Loucy (cell line): ENCODE results near the gene ALB.

ENCODE experiments used
- H2AFZ ChIP-seq: fragments of 200-600 bp; sonication (generic); 2 replicates; pipeline ENCODE4 v1.6.0; 2016; ENCODE audit warnings: antibody characterized with exemption, mild to moderate bottlenecking, low read length, moderate library complexity
- H3F3A ChIP-seq: fragments of 200-600 bp; 2 replicates; pipeline ENCODE4 v1.6.0; 2016; ENCODE audit warnings: antibody characterized with exemption, low read depth, mild to moderate bottlenecking
- H3K27me3 ChIP-seq: fragments of 200-600 bp; sonication (generic); 2 replicates; pipeline ENCODE4 v1.6.1; 2014; ENCODE audit warnings: low read length, mild to moderate bottlenecking; ENCODE audit not compliant: insufficient read depth, poor library complexity, severe bottlenecking
- H3K36me3 ChIP-seq: fragments of 200-600 bp; sonication (generic); 2 replicates; pipeline ENCODE4 v1.6.1; 2016; ENCODE audit warnings: low read length; ENCODE audit not compliant: insufficient read depth
- H3K4me1 ChIP-seq: fragments of 200-600 bp; sonication (generic); 2 replicates; pipeline ENCODE4 v1.5.1; 2014; ENCODE audit warnings: low read length, mild to moderate bottlenecking; ENCODE audit not compliant: insufficient read depth, poor library complexity, severe bottlenecking
- H3K4me2 ChIP-seq: fragments of 200-600 bp; sonication (generic); 2 replicates; pipeline ENCODE4 v1.6.0; 2014; ENCODE audit warnings: antibody characterized with exemption, low read length, low read depth, mild to moderate bottlenecking; ENCODE audit not compliant: poor library complexity, severe bottlenecking
- H3K4me3 ChIP-seq: fragments of 200-600 bp; sonication (generic); 2 replicates; pipeline ENCODE4 v1.5.1; 2014; ENCODE audit warnings: low read length, mild to moderate bottlenecking, mixed read lengths; ENCODE audit not compliant: poor library complexity, severe bottlenecking
- H3K79me2 ChIP-seq: fragments of 200-600 bp; sonication (generic); 2 replicates; pipeline ENCODE4 v1.6.1; 2014; ENCODE audit warnings: low read length; ENCODE audit not compliant: insufficient read depth
- H3K9ac ChIP-seq: fragments of 200-600 bp; sonication (generic); 2 replicates; pipeline ENCODE4 v1.6.0; 2014; ENCODE audit warnings: mild to moderate bottlenecking, low read depth, low read length, moderate library complexity; ENCODE audit not compliant: poor library complexity, severe bottlenecking
- H3K9me2 ChIP-seq: fragments of 200-600 bp; sonication (generic); replicated peaks from 2 replicates; pipeline ENCODE4 v1.6.1; 2016; ENCODE audit warnings: low read depth, low read length, mixed read lengths
- H3K9me3 ChIP-seq: fragments of 200-600 bp; sonication (generic); 2 replicates; pipeline ENCODE4 v1.6.1; 2014; ENCODE audit warnings: mild to moderate bottlenecking, antibody characterized with exemption, low read length, low read depth; ENCODE audit not compliant: insufficient read depth
- H4K20me1 ChIP-seq: fragments of 200-600 bp; sonication (generic); 2 replicates; pipeline ENCODE4 v1.6.0; 2014; ENCODE audit warnings: antibody characterized with exemption, low read length, mild to moderate bottlenecking; ENCODE audit not compliant: insufficient read depth, poor library complexity, severe bottlenecking
- CTCF ChIP-seq: fragments of 200-600 bp; sonication (generic); conservative IDR thresholded peaks from 2 replicates; pipeline ENCODE4 v1.5.1; 2014; ENCODE audit warnings: mild to moderate bottlenecking, antibody characterized with exemption, low read length
- EZH2phosphoT487 ChIP-seq: fragments of 200-600 bp; IDR thresholded peaks from 2 replicates; pipeline ENCODE4 v1.6.1; 2018; ENCODE audit warnings: antibody characterized with exemption, mild to moderate bottlenecking, moderate library complexity, borderline replicate concordance

ALB gene

GRCh38 chr4:73458184-73459047 is 54.3 kb downstream of the ALB start:
- no peak overlapping the region for H3K9ac ChIP-seq
- H3K4me1 ChIP-seq: no peaks in the 10 kb centered on the region
- no peaks in the 10 kb centered on the region for H3F3A ChIP-seq
- H4K20me1 ChIP-seq: no peaks in the 10 kb centered on the region
- no peak for TF ChIP-seq CTCF
- TF ChIP-seq EZH2phosphoT487: no peak
- H3K36me3 ChIP-seq: no peaks in the 10 kb centered on the region
- no peaks in the 10 kb centered on the region for H3K27me3 ChIP-seq
- no peak overlapping the region for H2AFZ ChIP-seq
- H3K79me2 ChIP-seq: no peaks in the 10 kb centered on the region
- H3K4me3 ChIP-seq: no peak overlapping the region
- H3K4me2 ChIP-seq: no peak overlapping the region
- no peaks in the 10 kb centered on the region for H3K9me3 ChIP-seq
- no peaks in the 10 kb centered on the region for H3K9me2 ChIP-seq

GRCh38 chr4:73459048-73459421 is 54.9 kb downstream of the ALB start:
- Histone ChIP-seq H3K4me2 (no peak overlapping the region), H3F3A (no peaks in the 10 kb centered on the region), H2AFZ (no peak overlapping the region), H3K9ac (no peak overlapping the region), H3K4me1 (no peaks in the 10 kb centered on the region), H3K79me2 (no peaks in the 10 kb centered on the region), H3K36me3 (no peaks in the 10 kb centered on the region), H3K4me3 (no peak overlapping the region), H3K9me3 (no peaks in the 10 kb centered on the region), H3K9me2 (no peaks in the 10 kb centered on the region), H3K27me3 (no peaks in the 10 kb centered on the region), H4K20me1 (no peaks in the 10 kb centered on the region)
- TF ChIP-seq CTCF (no peak), EZH2phosphoT487 (no peak)

GRCh38 chr4:73460913-73461522 is 56.9 kb downstream of the ALB start:
- Histone ChIP-seq H3K79me2 (no peaks in the 10 kb centered on the region), H3K9ac (no peak overlapping the region), H3K4me2 (no peak overlapping the region), H3K27me3 (no peaks in the 10 kb centered on the region), H2AFZ (no peak overlapping the region), H4K20me1 (no peaks in the 10 kb centered on the region), H3K9me3 (no peaks in the 10 kb centered on the region), H3F3A (no peaks in the 10 kb centered on the region), H3K4me1 (no peaks in the 10 kb centered on the region), H3K9me2 (no peaks in the 10 kb centered on the region), H3K4me3 (no peak overlapping the region), H3K36me3 (no peaks in the 10 kb centered on the region)
- TF ChIP-seq EZH2phosphoT487: no peak
- TF ChIP-seq CTCF: no peak
